CD4-positive, alpha-beta T cell treated with Interferon gamma for 1 hour (primary cell): ENCODE results near the gene SEC23B.

Source experiments
- DNase-seq: peaks from one replicate; pipeline ENCODE4 v3.0.0-alpha.2; 2020

SEC23B gene

DNA sequence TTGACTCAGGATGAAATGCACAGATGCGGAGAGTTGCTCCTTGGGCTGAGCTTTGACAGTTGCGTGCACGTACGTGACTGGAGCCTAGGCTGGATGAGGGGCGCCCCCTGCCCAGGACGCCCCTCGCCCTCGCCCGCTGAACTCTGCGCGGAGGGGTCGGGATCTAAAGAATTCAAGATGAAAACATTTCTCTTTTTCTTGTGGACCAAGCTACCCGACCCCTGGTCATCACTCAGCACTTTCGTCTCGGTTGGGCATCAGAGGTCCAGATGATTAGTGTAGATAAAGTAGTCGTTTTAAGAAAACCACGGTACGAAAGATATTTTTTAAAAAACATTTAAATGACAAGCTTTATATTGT, 80.8 kb downstream of the SEC23B start:
- no peak for DNase-seq

DNA sequence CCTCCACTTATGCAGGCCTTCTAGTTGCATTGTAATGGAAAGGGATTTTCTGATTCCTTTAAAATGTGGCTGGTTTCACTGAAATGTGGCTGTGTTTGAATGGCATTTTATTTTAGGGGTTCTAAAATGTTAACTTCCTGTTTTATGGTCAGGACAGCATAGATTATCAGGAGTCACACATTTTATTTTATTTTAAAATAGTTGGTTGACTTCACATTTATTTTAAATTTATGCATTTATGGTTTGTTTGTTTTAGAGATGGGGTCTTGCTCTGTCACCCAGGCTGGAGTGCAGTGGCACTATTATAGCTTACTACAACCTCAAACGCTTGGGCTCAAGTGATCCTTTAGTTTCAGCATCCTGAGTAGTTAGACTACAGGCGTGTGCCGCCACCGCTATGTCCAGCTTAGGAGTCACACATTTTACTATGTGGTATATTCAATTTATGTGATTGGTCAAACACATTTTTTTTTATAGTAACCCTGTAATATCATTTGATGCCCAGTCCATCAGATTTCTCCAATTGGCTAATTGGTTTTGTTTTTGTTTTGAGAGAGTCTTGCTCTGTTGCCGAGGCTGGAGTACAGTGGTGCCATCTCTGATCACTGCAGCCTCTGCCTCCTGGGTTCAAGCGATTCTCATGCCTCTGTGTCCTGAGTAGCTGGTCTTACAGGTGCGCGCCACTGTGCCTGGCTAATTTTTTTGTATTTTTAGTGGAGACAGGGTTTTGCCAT, 82.4 kb downstream of the SEC23B start:
- DNase-seq, result no peak

DNA sequence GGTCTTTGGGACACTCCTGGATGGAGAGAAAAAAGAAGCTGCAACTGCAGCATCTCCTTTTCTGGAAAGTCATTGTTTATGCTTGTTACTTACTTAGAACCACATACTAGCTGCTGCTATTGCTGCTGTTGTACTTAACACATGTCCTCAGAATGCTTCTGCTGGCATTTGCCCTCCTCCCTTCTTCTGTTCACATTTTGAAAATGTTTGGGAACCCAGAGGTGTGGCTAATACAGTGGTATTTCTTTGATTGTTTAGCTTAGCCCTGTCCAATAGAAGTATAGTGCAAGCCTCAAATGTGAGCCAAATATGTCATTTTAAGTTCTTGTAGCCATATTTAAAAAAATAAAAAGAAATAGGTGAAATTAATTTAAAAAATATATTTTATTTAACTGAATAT, 88.5 kb downstream of the SEC23B start:
- DNase-seq, result no peak

DNA sequence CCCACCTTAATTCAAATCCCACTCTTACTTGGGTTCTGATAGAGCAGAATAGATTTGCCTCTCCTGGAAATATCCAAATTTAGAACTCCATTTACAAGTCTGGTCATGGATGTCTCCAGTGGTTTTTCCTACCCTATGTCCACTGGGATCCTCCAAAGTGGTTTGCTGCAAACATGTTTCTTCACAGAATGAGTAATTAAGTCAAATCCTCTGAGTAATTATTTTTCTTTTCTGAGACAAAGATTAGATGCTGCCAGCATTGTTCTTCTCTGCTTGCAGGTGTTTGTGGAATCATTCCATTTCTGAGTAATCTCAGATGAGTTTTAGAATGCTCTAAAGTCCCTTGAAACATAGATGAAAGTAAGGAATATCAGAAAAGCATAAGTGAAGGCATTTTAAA, 102.0 kb downstream of the SEC23B start:
- no peak for DNase-seq
